Spinal cord (tissue), 10 donors: ENCODE results near the gene IST1. TPM values are rescaled to one million over a fixed set of nuclear protein-coding genes. Genes with fewer than 3 reads are reported as not detected.

Experiments used
- DNase-seq, 6 donors: peaks; one replicate each; pipeline versions ENCODE4 v3.0.0 to v3.0.0-alpha.2; 2013 to 2015; ENCODE audit warnings: low spot score in 6 of 6, low read depth in 4 of 6
- H3K27ac ChIP-seq: one replicate; pipeline ENCODE4 v1.5.1; 2013; ENCODE audit warnings: low read depth, low read length, control low read depth
- H3K27me3 ChIP-seq: one replicate; pipeline ENCODE4 v1.6.1; 2013; ENCODE audit warnings: low read length; ENCODE audit not compliant: control insufficient read depth, insufficient read depth
- H3K36me3 ChIP-seq: one replicate; pipeline ENCODE4 v1.6.1; 2013; ENCODE audit warnings: low read length; ENCODE audit not compliant: control insufficient read depth, insufficient read depth
- H3K4me1 ChIP-seq: one replicate; pipeline ENCODE4 v1.6.1; 2013; ENCODE audit warnings: low read length; ENCODE audit not compliant: control insufficient read depth, insufficient read depth
- H3K4me3 ChIP-seq: one replicate; pipeline ENCODE4 v1.5.1; 2013; ENCODE audit warnings: low read depth, low read length, control low read depth
- H3K9me3 ChIP-seq: one replicate; pipeline ENCODE4 v1.6.1; 2013; ENCODE audit warnings: low read length; ENCODE audit not compliant: control insufficient read depth, insufficient read depth
- WGBS: methylation state at CpG from one replicate; pipeline ENCODE4 v1.1.5; 2013; ENCODE audit warnings: missing lambda C conversion rate; ENCODE audit not compliant: insufficient coverage; 5-methylcytosine and 5-hydroxymethylcytosine counted together
- polyA plus RNA-seq, 2 donors: library from polyadenylated mRNA; unstranded; fragments of 120-200 nt; gene quantifications; one replicate each; pipeline ENCODE4 v1.2.1, GENCODE V29; 2013; ENCODE audit not compliant: insufficient read length in 2 of 2
- total RNA-seq, 2 donors: library from RNA; depleted of rRNA in 1 of 2; stranded (reverse); fragments of 120-200 nt in 1 of 2; fragments of >200 nt in 1 of 2; gene quantifications; one replicate each; pipeline versions ENCODE4 v1.2.3 to v1.2.4, GENCODE V29; 2013 to 2014
- donor health status: healthy.

The IST1 gene
- total and polyA plus RNA-seq, 4 donors: 159 to 243 (median 192) TPM

DNA sequence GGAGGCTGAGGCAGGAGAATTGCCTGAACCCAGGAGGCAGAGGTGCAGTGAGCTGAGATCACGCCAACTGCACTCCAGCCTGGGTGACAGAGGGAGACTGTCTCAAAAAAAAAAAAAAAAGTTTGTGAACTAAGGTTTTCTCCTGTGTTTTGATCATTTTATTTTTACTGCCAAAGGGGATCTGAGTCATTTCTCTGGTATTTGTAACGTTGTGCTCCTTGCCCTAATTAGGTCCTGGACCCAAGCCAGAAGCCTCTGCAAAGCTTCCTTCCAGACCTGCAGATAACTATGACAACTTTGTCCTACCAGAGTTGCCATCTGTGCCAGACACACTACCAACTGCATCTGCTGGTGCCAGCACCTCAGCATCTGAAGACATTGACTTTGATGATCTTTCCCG lies 32.1 kb downstream of the IST1 start:
- Histone ChIP-seq H3K27me3 (no peaks in the 10 kb centered on the region), H3K27ac (no peak overlapping the region), H3K4me1 (no peaks in the 10 kb centered on the region), H3K4me3 (no peak overlapping the region), H3K9me3 (no peaks in the 10 kb centered on the region), H3K36me3 (peaks cover 54% of the 10 kb centered on the region)
- WGBS: no CpG with 5 or more reads among the region's 3 CpGs
- peak in 1 of 6 donors; percentile 34 for DNase-seq

DNA sequence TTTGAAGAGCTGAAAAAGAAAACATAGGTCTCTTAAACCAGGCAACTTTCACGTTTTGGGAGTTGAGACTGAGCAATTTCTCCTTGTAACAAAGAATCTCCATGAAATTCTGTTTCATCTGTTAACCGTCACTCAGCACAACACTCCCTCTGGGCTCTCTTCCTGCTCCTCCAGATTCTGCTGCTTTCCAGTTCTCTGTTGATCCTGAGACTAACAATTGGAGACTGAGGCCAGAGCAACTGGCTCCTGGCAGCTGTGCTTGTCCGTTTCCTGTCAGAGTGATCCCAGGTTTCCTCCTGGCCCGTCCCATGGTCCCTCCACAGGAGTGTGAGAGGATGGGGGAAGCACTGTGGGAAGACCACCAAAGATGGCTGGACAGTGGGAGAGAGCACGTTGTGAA lies 32.5 kb downstream of the IST1 start:
- H3K27ac ChIP-seq: no peak overlapping the region
- no peaks in the 10 kb centered on the region for H3K27me3 ChIP-seq
- H3K9me3 ChIP-seq: no peaks in the 10 kb centered on the region
- no peak overlapping the region for H3K4me3 ChIP-seq
- 85% methylated on average over 4 of the region's 5 CpGs for WGBS
- no peak for DNase-seq
- peaks cover 54% of the 10 kb centered on the region for H3K36me3 ChIP-seq
- no peaks in the 10 kb centered on the region for H3K4me1 ChIP-seq

DNA sequence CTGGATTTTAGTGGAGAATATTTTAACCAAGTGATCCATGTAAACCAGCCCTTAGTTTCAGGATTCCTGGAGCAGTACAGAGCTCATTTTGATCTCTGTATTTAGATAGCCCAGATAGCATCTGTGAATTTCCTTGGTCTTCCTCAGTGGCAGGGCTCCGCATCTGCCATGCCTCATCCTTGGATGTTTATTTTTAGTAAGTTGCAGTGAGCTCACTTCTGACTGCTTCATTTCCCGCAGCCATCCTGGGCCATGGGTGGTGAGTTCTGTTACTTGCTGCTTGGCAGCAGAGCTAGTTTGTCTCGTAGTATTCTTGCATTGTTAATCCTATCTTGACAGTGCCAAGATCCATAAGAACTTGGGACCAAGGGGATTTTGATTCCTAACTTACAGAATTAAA lies 33.7 kb downstream of the IST1 start:
- no peaks in the 10 kb centered on the region for H3K27me3 ChIP-seq
- no peak overlapping the region for H3K4me3 ChIP-seq
- no peak for DNase-seq
- no peak overlapping the region for H3K27ac ChIP-seq
- no peaks in the 10 kb centered on the region for H3K4me1 ChIP-seq
- H3K36me3 ChIP-seq: peaks cover 49% of the 10 kb centered on the region
- WGBS: 100% methylated on average over 1 of the region's 3 CpGs
- no peaks in the 10 kb centered on the region for H3K9me3 ChIP-seq

DNA sequence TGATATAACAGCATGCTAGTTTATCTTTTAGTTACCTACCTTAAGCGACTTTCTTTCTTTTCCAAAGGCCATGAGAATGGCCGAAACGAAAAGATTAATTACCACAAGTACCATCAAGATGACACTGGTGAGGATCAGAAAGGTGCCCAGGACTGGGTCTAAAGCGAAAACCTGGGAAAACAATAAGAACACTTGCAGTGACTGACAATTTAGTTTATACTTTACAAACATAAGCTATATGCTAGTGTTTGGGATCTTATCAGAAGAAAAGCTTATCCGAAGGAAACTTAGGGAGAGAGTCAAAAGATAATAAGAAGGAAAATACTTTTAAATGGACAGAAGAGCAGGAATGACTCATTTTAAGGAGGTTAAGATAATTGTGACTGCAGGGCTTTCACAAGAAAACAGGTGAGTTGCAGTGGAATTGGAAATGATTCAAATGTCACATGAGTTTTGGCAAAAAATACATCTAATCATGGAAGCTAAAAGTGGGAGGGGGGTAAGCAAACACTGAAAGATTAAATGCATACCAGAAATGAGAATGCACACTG lies 34.8 kb downstream of the IST1 start:
- H3K4me1 ChIP-seq: no peaks in the 10 kb centered on the region
- DNase-seq: no peak
- H3K27ac ChIP-seq: no peak overlapping the region
- H3K9me3 ChIP-seq: no peaks in the 10 kb centered on the region
- no CpG with 5 or more reads among the region's 5 CpGs for WGBS
- no peak overlapping the region for H3K4me3 ChIP-seq
- H3K36me3 ChIP-seq: peaks cover 40% of the 10 kb centered on the region
- no peaks in the 10 kb centered on the region for H3K27me3 ChIP-seq

DNA sequence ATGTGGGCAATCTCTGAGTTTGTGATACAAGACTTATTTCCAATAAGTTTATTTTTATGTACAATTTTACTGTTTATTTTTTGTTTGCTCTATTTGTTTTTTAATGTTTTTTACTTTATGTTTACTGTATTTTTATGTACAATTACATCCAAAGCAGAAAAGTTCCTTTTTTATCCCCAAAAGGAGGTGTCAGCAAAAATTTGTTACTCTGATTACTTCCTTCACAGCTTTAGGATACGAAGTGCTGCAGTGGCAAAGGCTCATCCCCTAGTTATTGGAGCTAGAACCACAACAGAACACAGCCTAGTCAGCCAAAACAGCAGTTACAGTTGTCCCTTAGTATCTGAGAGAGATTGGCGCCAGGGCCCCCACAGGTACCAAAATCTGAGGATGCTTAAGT lies 35.7 kb downstream of the IST1 start:
- Histone ChIP-seq H3K9me3 (no peaks in the 10 kb centered on the region), H3K27ac (no peak overlapping the region), H3K4me1 (no peaks in the 10 kb centered on the region), H3K4me3 (no peak overlapping the region), H3K27me3 (no peaks in the 10 kb centered on the region), H3K36me3 (peaks cover 31% of the 10 kb centered on the region)
- no peak for DNase-seq
- 88% methylated on average over 1 of the region's 2 CpGs for WGBS

DNA sequence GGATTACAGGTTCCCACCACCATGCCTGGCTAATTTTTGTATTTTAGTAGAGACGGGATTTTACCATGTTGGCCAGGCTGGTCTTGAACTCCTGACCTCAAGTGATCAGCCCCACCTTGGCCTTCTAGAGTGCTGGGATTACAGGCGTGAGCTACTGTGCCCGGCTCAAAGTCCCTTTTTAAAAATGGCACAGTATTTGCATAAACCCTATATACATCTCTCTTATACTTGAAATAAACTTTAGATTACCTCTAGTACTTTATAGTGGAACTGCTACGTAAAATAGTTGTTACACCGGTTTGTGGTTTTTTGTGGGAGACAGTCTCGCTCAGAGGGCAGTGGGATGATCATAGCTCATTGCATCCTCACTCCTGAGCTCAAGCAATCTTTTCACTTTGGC lies 36.3 kb downstream of the IST1 start:
- H3K4me3 ChIP-seq: no peak overlapping the region
- H3K9me3 ChIP-seq: no peaks in the 10 kb centered on the region
- H3K27ac ChIP-seq: no peak overlapping the region
- H3K4me1 ChIP-seq: no peaks in the 10 kb centered on the region
- DNase-seq: no peak
- WGBS: 88% methylated on average over 1 of the region's 6 CpGs
- H3K36me3 ChIP-seq: peaks cover 26% of the 10 kb centered on the region
- no peaks in the 10 kb centered on the region for H3K27me3 ChIP-seq

DNA sequence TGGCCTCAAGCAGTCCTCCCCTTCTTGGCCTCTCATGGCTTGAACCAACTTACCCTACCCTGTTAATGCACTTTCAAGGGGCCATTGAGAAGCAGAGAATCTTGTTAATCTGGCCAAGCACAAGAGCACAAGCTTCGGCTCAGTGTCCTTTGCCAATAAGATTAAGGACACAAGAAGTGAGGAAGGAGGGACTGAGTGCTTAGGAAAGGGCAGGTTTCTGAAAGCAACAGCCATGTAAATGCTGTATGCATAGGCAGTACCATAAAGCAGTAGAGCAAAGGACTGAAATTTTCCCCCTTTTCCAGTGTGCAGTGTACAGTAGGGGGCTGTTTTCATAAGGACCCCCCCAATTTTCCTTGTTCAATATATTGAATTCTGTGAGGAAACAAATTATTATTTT lies 37.7 kb downstream of the IST1 start:
- Histone ChIP-seq H3K4me1 (no peaks in the 10 kb centered on the region), H3K9me3 (no peaks in the 10 kb centered on the region), H3K27me3 (no peaks in the 10 kb centered on the region), H3K36me3 (peaks cover 16% of the 10 kb centered on the region), H3K27ac (no peak overlapping the region), H3K4me3 (no peak overlapping the region)
- no peak for DNase-seq
- WGBS: 100% methylated on average over 1 of the region's 1 CpG

DNA sequence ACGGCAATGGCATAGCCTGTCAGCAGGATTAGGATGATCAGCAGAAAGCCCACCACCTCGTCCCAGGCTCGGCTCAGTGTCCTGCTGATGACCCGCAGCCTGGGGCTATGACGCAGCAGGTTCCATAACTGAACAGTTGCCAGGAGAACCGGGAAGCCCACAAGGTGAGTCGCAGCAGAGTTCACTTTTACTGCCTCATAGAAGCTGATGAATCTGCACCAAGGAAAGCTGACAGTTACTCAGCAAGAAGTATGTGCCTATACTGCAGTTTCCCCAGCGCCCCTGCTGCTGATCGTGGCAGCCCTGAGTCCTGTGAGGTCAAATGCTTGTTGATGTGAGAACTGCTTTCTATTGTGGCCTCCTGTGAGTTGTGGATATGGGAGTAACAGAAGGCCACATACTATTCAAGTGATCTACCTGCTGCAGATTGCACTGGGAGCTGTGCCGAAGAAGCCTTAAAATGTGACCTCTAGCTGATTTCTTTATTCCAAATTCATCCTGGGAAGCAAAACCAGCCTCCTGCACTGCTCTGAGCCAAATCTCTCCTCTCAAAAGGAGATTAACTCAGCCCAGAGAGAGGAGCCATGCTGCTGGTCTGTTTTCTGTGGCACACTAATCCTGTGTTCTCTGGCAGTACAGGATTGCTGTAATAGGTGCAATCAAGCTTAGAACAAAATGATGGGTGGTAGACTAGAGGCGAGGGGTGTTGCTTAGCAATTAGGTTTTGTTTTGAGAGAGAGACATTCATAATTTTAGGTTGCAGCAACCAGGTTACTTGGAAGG lies 38.8 kb downstream of the IST1 start:
- DNase-seq: peak in 2 of 6 donors; percentile 9 to 19
- H3K4me3 ChIP-seq: no peak overlapping the region
- H3K9me3 ChIP-seq: peaks cover 1% of the 10 kb centered on the region
- H3K27ac ChIP-seq: no peak overlapping the region
- no peaks in the 10 kb centered on the region for H3K27me3 ChIP-seq
- WGBS: 86% methylated on average over 8 of the region's 11 CpGs
- no peaks in the 10 kb centered on the region for H3K4me1 ChIP-seq
- H3K36me3 ChIP-seq: peaks cover 14% of the 10 kb centered on the region

DNA sequence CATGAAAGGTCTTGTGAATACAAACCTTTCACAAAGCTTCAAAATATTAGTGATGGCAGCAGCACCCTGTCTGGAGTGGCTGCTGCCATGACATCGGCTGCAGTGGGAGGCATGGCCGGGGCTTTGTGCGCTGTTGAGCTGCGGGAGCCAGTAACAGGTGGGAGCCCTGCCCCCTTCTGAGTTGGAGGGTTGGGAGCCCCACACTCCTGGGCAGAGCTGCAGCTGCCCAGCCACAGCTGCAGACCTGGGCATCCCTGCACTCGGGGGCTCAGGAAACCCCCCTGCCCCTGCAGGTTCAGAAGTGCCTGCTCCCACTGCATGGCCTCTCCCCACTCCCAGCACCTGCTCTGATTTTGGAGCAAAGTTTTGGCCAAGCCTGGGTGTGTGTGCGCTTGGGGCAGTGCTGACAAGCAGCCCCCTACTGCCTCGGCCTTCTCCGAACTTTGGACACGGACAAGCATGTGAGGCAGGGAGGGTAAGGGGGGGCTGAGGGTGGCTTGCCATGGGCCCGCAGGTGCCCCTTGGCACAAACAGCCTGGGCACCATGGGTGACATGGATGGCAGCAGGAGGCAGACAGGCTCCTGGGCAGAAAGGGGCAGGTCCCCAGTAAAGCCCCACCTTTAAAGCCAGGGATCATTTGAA lies 42.7 kb downstream of the IST1 start:
- H3K4me3 ChIP-seq: no peak overlapping the region
- no peaks in the 10 kb centered on the region for H3K27me3 ChIP-seq
- peaks cover 1% of the 10 kb centered on the region for H3K9me3 ChIP-seq
- 97% methylated on average over 10 of the region's 10 CpGs for WGBS
- peaks cover 11% of the 10 kb centered on the region for H3K36me3 ChIP-seq
- no peak overlapping the region for H3K27ac ChIP-seq
- H3K4me1 ChIP-seq: no peaks in the 10 kb centered on the region
- no peak for DNase-seq

DNA sequence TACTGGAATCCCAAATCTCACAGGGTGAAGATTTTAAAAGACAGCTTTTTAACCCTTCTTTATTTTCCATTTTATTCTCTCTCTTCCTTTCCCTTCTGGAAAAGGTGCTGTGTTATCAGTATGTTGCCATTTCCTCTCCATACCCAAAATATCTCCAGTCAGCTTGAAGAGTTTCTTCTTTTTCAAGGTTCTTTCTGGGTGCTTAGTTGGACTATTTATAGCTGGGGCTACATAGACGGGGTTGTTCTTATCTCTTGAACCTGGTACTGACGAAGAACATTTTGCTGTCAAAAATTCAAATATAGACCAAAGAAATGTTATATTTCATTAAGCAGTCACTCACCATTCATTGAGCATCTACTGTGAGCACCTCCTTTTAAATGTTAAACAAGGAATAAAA lies 48.6 kb downstream of the IST1 start:
- Histone ChIP-seq H3K27ac (no peak overlapping the region), H3K36me3 (no peaks in the 10 kb centered on the region), H3K27me3 (no peaks in the 10 kb centered on the region), H3K4me1 (no peaks in the 10 kb centered on the region), H3K9me3 (peaks cover under 1% of the 10 kb centered on the region), H3K4me3 (no peak overlapping the region)
- no peak for DNase-seq
- WGBS: no CpG with 5 or more reads among the region's 2 CpGs
